Progenitor cell of endocrine pancreas (in vitro differentiated cells): ENCODE measurements around the gene BRPF1. TPM values are rescaled to one million over a fixed set of nuclear protein-coding genes. Genes with fewer than 3 reads are reported as not detected.
A peak's percentile ranks its signal among the peaks of the same experiment; 100 is the strongest.

Experiments
- DNase-seq: peaks from one replicate; pipeline ENCODE4 v3.0.0; 2021; ENCODE audit warnings: low spot score; ENCODE audit not compliant: unreplicated experiment
- H3K27ac Mint-ChIP-seq: 2 replicates; pipeline ENCODE4 v1.8.0; 2021; ENCODE audit warnings: mild to moderate bottlenecking, moderate library complexity, mixed read lengths
- H3K27me3 Mint-ChIP-seq: 2 replicates; pipeline ENCODE4 v1.8.0; 2021; ENCODE audit warnings: mixed read lengths
- H3K36me3 Mint-ChIP-seq: 2 replicates; pipeline ENCODE4 v1.8.0; 2022; ENCODE audit warnings: mixed read lengths; ENCODE audit not compliant: insufficient read depth
- H3K4me1 Mint-ChIP-seq: 2 replicates; pipeline ENCODE4 v1.8.0; 2021; ENCODE audit warnings: low read depth, mixed read lengths
- H3K4me3 Mint-ChIP-seq: 2 replicates; pipeline ENCODE4 v1.8.0; 2021; ENCODE audit warnings: low read depth, mild to moderate bottlenecking, moderate library complexity, mixed read lengths
- H3K9me3 Mint-ChIP-seq: 2 replicates; pipeline ENCODE4 v1.8.0; 2021; ENCODE audit warnings: low read depth, mixed read lengths
- CTCF ChIP-seq: fragments of 200-600 bp; sonication (generic); IDR thresholded peaks from one replicate; pipeline ENCODE4 v1.5.0; 2021; ENCODE audit warnings: antibody characterized with exemption, mild to moderate bottlenecking; ENCODE audit not compliant: unreplicated experiment
- total RNA-seq: library from RNA; stranded (reverse); gene quantifications from 2 replicates; pipeline ENCODE4 v1.2.1, GENCODE V29; 2021

The BRPF1 gene
- total RNA-seq, 1 donor from 2014 or later: 25.6 TPM

- H3K27me3 Mint-ChIP-seq: peaks cover 44% of the 10 kb centered on the region
- no peaks in the 10 kb centered on the region for H3K4me1 Mint-ChIP-seq
- DNase-seq: no peak
- no peak for TF ChIP-seq CTCF
- no peaks in the 10 kb centered on the region for H3K36me3 Mint-ChIP-seq
- no peaks in the 10 kb centered on the region for H3K9me3 Mint-ChIP-seq
- H3K4me3 Mint-ChIP-seq: no peak overlapping the region
- H3K27ac Mint-ChIP-seq: no peak overlapping the region
These were observed 19.1 kb upstream of the BRPF1 start for GRCh38 chr3:9712415-9712814.

GRCh38 chr3:9713142-9713541 lies 18.4 kb upstream of the BRPF1 start:
- Mint-ChIP-seq H3K36me3 (no peaks in the 10 kb centered on the region), H3K9me3 (no peaks in the 10 kb centered on the region), H3K27me3 (peaks cover 44% of the 10 kb centered on the region), H3K27ac (no peak overlapping the region), H3K4me3 (no peak overlapping the region), H3K4me1 (no peaks in the 10 kb centered on the region)
- DNase-seq: no peak
- TF ChIP-seq CTCF: no peak

- no peak for TF ChIP-seq CTCF
- no peaks in the 10 kb centered on the region for H3K9me3 Mint-ChIP-seq
- H3K27ac Mint-ChIP-seq: no peak overlapping the region
- H3K4me3 Mint-ChIP-seq: no peak overlapping the region
- H3K27me3 Mint-ChIP-seq: peaks cover 38% of the 10 kb centered on the region
- DNase-seq: no peak
- H3K4me1 Mint-ChIP-seq: no peaks in the 10 kb centered on the region
- no peaks in the 10 kb centered on the region for H3K36me3 Mint-ChIP-seq
These were observed 16.4 kb upstream of the BRPF1 start for GRCh38 chr3:9715136-9715535.

GRCh38 chr3:9715764-9716437 lies 15.6 kb upstream of the BRPF1 start:
- Mint-ChIP-seq H3K4me3 (no peak overlapping the region), H3K36me3 (no peaks in the 10 kb centered on the region), H3K27ac (no peak overlapping the region), H3K4me1 (no peaks in the 10 kb centered on the region), H3K9me3 (no peaks in the 10 kb centered on the region), H3K27me3 (peaks cover 30% of the 10 kb centered on the region)
- TF ChIP-seq CTCF: peak; percentile 17
- DNase-seq: no peak

- Mint-ChIP-seq H3K27ac (no peak overlapping the region), H3K4me1 (no peaks in the 10 kb centered on the region), H3K9me3 (no peaks in the 10 kb centered on the region), H3K4me3 (no peak overlapping the region), H3K27me3 (peaks cover 29% of the 10 kb centered on the region), H3K36me3 (no peaks in the 10 kb centered on the region)
- no peak for DNase-seq
- no peak for TF ChIP-seq CTCF
These were observed 14.6 kb upstream of the BRPF1 start for GRCh38 chr3:9716801-9717555.
